Choroid plexus epithelial cell (primary cell): ENCODE measurements around the gene MME.
"Not testable (repeated sequence)": the region's sequence is repeated elsewhere in the genome, so short reads cannot be mapped to it uniquely, and the experiment has no call there.

Experiments
- DNase-seq: peaks from one replicate; pipeline ENCODE4 v3.0.0-alpha.2; 2010; ENCODE audit warnings: low read depth
- H3K4me3 ChIP-seq: 2 replicates; pipeline ENCODE4 v1.5.1; 2011; ENCODE audit warnings: low read depth, mild to moderate bottlenecking, control low read depth, low read length, moderate library complexity
- TF ChIP-seq, protein P1 (sequence below): conservative IDR thresholded peaks from 2 replicates; pipeline ENCODE4 v1.5.1; 2011; ENCODE audit warnings: low read depth, mild to moderate bottlenecking, control low read depth, inconsistent platforms, low read length, moderate library complexity

MME gene

DNA sequence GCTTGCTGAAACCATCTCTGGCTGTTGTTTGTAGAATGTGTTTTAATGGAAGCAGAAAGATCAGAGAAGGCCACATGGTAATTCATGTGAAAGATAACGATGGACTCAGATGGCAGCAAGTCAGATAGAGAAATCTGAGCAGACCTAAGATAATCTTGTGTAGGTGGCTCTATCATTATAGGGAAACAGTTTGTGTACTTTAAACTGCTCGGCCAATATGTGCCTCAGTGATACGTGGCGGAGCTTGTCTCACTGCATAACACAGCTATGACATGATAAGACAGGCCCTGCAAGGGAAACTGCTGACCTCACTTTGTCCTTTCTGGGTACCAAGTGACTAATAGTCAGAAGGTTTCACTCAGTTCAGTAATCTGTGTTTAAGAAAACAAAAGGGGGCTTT lies 51.0 kb downstream of the MME start:
- peak; percentile 85 for DNase-seq
- TF ChIP-seq, protein P1, sequence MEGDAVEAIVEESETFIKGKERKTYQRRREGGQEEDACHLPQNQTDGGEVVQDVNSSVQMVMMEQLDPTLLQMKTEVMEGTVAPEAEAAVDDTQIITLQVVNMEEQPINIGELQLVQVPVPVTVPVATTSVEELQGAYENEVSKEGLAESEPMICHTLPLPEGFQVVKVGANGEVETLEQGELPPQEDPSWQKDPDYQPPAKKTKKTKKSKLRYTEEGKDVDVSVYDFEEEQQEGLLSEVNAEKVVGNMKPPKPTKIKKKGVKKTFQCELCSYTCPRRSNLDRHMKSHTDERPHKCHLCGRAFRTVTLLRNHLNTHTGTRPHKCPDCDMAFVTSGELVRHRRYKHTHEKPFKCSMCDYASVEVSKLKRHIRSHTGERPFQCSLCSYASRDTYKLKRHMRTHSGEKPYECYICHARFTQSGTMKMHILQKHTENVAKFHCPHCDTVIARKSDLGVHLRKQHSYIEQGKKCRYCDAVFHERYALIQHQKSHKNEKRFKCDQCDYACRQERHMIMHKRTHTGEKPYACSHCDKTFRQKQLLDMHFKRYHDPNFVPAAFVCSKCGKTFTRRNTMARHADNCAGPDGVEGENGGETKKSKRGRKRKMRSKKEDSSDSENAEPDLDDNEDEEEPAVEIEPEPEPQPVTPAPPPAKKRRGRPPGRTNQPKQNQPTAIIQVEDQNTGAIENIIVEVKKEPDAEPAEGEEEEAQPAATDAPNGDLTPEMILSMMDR: no peak
- no peak overlapping the region for H3K4me3 ChIP-seq

DNA sequence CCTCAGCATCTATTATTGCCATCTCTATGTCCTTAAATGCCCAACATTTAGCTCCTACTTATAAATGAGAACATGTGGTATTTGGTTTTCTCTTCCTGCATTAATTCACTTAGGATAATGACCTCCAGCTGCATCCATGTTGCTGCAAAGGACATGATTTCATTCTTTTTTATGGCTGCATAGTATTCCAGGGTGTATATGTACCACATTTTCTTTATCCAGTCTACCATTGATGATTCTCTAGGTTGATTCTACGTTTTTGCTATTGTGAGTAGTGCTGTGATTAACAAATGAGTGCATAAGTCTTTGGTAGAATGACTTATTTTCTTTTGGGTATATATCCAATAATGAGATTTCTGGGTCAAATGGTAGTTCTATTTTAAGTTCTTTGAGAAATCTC lies 54.2 kb downstream of the MME start:
- DNase-seq, H3K4me3 ChIP-seq: not testable (repeated sequence)

DNA sequence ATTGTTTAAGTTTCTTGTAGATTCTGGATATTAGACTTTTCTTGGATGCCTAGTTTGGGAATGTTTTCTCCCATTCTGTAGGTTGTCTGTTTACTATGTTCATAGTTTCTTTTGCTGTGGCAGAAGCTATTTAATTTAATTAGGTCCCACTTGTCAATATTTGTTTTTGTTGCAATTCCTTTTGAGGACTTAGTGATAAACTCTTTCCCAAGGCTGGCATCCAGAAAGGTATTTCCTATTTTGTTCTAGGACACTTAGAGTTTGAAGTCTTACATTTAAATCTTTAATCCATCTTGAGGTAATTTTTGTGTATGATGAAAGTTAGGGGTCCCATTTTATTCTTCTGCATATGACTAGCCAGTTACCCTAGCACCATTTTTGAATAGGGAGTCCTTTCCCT lies 54.9 kb downstream of the MME start:
- TF ChIP-seq, protein P1: no peak
- no peak for DNase-seq

DNA sequence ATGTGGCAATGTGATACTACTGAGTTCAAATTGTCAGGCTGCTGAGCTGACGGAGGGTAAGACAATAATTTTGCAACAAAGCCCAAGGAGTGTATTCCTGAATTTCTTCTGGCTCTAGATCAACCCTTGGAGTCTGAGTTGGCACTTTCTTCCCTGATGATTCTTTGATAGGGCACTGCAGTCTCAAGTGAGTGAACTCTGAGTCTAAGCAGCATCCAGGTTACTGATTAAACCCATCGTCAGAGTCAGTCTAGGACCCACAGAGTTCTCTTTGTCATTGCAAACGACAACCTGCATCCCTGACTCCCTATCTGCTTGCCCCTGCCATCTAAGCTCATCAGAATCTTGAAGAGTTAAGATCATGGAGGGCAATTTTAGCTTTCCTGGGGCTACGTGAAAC lies 58.6 kb downstream of the MME start:
- TF ChIP-seq, protein P1: no peak
- no peak for DNase-seq
- no peak overlapping the region for H3K4me3 ChIP-seq

More for the DNA sequence above, 54.9 kb downstream of the MME start:
- H3K4me3 ChIP-seq: no peak overlapping the region

DNA sequence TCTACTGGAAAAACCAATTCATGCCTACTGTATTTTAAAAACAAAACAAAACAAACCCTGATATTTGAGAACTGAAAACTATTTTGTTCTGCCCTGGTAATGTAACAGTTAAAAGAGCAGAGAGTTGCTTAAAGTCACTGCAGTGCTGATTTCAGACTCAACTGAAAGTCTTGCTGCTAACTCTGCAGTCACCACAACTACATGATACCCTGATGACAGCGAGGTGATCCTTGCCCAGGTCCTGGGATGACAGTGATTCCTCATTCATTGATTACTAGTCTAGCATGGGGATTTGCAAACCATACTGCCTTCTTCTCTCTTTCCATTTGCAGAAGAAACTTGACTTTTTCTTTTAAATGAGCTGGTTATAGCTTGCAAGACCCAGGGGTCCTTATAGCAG lies 67.5 kb downstream of the MME start:
- H3K4me3 ChIP-seq: no peak overlapping the region
- TF ChIP-seq, protein P1: no peak
- no peak for DNase-seq

DNA sequence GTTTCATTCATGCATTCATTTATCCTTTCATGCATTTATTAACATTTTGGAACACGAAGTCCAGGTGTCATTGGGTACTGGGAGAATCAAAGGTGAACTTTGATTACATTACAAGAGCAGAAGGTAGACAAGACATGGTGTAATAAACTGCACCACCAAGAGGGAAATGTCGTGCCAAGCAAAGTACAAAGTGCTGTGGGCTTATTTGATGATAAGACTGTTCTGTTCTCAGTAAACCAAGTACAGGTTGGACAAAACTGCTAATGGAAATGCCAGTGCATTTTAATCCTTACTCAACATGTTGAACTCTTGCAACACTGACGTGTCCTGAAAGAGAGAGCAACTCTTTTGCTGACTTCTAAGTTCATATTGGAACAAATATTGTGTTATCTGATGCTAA lies 69.4 kb downstream of the MME start:
- peak; percentile 18 for DNase-seq

DNA sequence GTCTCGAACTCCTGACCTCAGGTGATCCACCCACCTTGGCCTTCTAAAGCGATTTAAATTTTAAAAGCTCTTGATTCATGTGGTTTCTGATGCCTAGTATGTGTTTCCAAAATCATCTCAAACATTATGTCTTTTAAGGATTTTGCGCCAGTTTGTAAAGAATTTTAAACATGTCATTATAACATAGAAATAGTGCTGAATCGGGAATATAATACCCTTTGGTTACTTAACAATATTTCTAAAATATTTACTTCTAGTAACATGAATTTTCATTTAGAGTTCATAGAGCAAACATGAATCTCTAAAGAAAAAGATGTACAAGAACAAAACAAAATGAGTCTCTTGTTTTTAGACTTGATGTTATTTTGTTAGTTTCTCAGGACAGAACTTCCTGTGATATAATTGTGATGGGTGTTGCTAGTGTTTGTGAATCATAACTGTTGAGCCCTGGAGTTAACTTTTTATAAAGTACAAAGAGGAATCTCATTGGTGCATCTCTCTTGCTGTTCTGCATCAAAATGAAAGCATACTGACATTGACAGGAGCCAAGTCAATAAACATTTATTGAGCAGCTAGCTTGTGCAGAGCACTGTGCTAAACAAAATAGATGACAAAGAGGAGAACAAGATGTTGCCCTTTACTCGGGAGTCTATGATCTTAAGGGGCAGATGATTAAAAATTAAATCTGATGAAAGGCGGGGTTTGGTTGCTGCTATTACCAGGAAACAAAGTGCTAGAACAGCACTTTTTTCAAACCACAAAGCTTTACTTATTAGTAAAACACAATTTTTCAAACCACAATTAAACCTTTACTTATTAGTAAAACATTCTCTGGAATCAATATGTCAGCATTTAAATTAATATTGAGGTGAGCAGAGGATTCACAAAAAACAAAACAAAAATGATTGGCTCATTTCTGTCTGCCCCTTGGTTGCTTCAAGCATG lies 73.4 kb downstream of the MME start:
- DNase-seq: no peak

More for the DNA sequence above, 69.4 kb downstream of the MME start:
- H3K4me3 ChIP-seq: no peak overlapping the region
- TF ChIP-seq, protein P1: no peak

More for the DNA sequence above, 73.4 kb downstream of the MME start:
- TF ChIP-seq, protein P1: no peak
- no peak overlapping the region for H3K4me3 ChIP-seq
